Measurements from ENCODE around the gene PLCXD3.

DNA sequence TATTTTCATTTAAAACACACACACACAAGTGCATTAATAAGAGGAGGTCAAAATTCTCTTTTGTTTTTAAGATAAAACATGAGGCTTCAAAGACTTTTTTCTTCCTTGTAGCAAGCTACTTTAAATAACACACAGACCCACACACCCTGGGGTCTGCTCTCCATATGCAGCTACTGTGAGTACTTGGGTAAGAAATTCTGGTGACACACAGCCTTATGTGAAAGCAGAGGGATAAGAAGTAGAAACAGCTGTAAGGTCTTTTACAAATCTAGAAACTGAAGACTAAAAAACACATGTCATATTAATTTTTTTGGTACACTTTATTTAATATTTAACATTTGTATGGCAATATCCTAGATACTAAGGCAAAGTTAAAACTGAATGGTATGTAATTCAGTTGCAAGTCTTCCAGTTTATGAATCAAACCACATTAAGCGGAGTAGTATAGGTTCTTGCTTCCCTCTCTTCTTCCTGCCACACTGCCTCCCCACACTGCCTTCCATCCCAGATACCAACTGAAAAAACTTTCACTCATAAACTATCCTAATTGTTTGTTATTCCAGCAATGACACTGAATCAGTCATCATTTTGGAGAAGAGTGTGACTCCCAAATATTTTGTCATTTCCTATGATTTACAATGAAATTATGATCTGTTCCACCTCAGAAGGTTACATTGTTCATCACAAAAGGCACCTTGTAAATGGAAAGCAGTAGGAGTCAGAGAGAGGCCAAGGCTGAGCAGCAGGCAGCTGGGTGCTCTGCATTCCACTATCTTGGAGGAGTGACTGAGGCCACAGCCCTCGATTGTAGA is 92.0 kb downstream of the PLCXD3 start:
- TF ChIP-seq, protein P1, sequence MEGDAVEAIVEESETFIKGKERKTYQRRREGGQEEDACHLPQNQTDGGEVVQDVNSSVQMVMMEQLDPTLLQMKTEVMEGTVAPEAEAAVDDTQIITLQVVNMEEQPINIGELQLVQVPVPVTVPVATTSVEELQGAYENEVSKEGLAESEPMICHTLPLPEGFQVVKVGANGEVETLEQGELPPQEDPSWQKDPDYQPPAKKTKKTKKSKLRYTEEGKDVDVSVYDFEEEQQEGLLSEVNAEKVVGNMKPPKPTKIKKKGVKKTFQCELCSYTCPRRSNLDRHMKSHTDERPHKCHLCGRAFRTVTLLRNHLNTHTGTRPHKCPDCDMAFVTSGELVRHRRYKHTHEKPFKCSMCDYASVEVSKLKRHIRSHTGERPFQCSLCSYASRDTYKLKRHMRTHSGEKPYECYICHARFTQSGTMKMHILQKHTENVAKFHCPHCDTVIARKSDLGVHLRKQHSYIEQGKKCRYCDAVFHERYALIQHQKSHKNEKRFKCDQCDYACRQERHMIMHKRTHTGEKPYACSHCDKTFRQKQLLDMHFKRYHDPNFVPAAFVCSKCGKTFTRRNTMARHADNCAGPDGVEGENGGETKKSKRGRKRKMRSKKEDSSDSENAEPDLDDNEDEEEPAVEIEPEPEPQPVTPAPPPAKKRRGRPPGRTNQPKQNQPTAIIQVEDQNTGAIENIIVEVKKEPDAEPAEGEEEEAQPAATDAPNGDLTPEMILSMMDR (IDR thresholded peaks at IDR 0.05) = no peak
- no peak for TF ChIP-seq POLR2A (IDR thresholded peaks at IDR 0.05)
- no peak for TF ChIP-seq EP300 (IDR thresholded peaks at IDR 0.05)

All from upper lobe of left lung (tissue), 4 donors.